DMS153 (cell line): ENCODE results near the gene HLA-DPA1.

Experiments used
- DNase-seq: peaks from one replicate; lab custom pipeline; 2025; lab: John Stamatoyannopoulos, UW

The HLA-DPA1 gene

DNA sequence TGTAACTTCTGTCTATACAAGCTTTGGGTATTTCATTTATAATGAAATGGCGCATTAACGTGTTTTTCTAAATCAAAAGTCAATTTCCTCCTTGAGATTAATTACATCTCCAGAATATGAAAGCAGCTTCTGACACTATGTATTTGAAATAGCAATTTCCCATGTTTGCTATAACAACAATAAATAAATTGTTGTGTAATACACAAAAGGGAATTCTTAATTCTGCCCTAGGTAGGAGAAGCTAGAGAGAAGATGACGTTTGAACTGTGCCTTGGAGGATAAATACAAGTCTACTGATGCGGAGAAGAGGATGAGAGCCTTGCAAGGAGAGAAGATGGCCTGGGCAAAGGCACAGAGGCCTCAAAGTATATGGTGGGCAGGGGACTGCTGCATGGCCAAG is 56.4 kb downstream of the HLA-DPA1 start:
- DNase-seq, result no peak

GRCh38 chr6:33015798-33016197 is 57.7 kb downstream of the HLA-DPA1 start:
- DNase-seq, result no peak

GRCh38 chr6:33014841-33015634 is 58.4 kb downstream of the HLA-DPA1 start:
- DNase-seq, result peak; percentile 60
